GM18498 (cell line): ENCODE results near the gene HOXB1.

ENCODE experiments used
- ATAC-seq: cut with Tn5 transposase; IDR thresholded peaks from one replicate; pipeline ENCODE4 v1.9.1; 2021; ENCODE audit warnings: mild to moderate bottlenecking, moderate library complexity; ENCODE audit not compliant: unreplicated experiment

The HOXB1 gene

DNA sequence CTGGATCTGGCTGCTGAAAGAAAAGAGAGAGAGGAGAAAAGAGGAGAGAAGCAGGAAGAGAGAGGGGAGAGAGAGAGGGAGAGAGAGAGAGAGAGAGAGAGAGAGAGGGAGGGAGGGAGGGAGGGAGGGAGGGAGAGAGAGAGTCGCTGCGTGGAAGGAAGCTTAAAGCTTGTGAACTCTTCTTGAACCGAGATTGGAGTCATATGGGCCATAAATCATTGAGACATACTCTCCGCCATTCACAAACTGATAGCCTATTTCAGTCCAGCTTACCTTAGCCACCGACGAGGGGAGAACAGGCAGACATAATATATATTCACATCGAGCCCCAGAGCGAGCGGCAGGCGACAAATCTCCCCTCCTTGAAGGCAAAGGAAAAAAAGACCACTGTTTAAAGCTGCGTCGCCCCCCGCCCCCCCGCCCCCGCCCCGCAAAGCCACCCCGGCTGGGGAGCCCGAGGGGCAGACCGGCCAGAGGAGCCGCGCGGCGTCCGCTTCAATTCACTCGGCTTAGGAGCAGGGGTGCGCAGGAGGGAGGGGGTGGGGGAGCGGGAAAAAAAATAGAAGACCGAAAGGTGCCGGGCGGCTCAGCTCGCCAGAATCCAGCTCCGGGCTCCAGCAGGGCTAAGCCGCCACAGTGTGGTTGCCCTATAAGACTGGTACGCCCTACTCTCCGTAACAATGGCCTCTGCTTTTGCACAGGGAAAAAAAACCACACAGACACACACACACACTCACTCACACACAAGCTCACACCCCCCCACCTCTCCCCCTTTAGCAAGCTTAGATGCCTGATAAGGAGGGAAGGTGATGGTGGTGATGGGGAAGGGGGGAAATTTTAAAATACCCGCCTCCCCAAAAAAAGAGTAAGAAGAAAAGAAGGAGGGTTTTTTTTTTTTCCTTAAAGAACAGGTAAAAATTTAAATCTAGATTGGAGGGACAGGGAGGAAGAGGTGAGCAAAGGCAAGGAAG, 24.7 kb upstream of the HOXB1 start:
- no peak for ATAC-seq

DNA sequence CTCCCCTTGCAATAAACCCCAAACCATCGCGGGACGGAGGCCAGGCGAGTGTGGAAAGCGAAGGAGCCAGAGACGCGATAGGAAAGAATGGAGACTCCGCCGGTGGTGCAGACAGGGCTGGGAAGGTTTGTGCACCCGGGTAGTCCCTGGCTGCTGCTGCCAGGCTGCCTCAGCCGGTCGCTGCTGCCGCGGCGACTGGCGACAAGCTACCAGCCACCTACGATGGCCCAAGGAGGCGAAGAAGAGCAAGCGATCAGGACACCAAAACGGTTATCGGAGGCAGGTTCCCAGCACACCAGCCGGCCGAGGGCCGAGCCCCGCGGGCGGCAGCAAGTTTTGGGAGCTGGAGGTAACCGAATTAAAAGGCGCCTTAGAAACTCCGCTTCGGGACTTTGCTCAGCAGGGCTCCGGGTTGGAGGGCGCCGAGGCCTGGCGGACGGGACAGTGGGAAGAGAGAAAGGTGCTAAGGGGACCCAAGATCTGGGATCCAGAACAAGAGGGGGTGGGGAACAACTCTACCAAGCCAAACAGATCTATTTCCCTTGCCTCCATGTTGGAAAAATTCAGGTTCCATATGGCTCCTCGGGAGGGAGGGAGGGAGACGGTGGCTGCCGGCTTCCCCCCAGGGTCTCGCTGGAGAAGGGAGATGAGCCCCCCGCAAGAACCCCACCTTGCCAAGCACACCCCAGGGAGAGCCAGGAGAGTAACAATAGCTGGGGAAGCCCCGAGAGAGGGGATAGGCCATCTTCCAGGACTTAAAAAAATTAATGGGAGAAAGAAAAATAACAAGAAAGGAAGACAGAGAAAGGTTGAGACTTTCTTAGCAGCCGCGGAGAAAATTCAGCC, 23.8 kb upstream of the HOXB1 start:
- ATAC-seq, result no peak

DNA sequence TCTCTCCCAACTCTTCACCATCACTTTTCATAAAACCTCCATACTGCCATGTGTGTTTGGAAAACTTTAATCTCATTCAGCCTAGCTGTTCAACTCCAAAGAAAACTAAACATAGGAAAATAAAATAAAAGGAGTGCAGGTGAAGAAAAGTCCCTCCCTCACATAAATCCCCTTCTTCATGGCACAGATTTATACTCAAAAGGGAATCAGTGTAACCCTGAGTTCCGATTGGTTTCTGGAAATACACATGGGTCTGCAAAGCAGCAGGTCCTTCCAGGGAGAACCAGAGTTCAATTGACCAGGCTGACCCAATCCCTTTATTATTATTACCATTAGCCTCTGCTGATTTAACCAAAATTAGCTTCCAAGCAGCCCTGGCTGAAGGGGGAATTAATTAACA, 23.0 kb upstream of the HOXB1 start:
- no peak for ATAC-seq

DNA sequence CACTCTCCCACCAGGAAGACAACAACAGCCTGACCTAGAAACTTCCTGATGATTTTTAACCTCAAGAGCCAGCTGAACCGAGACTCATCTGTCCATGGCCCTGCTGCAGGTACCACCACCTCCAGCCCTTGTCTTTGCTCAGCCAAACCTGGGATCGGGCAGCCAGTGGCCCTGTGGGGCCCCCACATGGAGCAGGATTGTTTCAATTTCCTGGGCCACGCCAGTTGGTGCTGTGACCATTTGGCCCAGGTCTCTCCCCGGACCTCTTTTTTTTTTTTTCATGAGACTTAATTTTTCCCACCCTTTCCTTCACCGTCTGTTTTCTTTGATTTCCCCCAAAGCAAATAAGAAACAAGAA, 22.4 kb upstream of the HOXB1 start:
- ATAC-seq, result no peak

DNA sequence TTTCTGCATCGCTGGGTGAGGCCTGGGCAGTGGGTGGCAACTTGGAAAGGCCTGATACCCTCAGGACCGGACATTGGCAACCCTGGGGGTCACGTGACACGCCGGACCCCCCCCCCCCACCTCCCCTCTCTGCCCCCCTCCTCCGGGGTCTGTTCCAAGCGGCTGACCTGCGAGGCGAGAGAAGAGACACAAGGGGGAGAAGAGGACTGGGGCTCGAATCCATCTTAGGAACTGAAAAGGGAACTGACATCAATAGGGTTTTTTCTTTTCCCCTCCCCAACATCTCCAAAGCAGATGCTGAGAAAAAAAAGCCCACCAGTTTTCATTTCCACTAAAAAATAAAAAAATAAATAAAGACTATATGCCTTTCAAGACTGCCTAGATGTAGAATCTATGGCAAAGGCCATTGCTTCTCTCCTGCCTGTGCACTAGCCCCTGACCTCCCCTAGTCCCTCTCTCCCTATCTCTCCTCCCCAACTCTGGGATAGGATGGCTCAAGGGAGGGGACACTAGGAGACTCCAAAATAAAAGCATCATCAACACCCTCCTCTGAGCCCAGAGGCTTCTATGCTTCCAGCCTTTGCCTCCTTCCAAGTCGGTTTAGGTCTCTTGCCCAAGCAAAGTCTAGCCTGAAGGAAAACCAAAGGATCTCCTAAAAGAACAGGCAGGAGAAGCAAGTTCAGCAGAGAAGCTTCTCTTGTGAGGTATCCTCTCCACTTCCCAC, 21.8 kb upstream of the HOXB1 start:
- no peak for ATAC-seq

DNA sequence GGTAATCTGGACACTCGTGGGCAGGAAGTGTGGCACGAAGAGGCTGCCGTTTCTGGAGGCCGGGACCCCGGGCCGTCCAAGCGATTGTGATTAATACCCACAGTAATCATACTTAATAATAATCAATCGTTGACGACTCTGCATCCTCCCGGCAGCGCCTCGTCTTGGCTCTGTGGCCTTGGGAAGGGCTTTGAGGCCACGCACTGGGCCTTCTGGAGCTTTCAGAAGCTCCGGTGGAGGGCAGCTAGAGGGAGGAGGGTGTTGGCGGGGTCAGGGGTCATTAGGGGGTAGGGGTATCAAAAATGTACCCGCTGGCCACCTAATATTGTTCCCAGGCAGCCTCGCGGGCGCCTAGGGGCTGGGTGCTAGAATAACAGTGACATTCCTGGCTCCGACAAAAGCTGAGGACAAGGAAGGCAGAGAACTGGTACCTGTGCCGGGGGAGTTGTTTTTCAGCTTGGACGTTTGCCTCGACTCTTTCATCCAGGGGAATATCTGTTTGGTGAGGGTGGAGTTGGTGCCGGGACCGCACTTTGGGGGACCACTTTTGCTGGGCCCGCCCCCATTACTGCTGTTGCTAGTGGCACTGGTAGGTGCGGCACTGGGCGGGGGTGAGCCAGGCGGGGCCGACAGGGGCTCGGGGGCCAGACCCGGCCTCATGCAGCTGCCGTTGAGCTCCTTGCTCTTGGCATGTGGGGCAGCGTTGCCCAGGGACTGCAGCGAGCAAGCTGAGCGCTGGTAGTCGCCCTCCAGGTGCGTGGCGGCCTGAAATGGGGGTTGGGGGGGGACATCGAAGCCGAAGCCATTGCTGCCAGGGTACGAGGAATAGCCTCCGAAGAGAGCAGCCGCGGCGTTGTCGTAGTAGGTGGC, 21.0 kb upstream of the HOXB1 start:
- ATAC-seq, result no peak

DNA sequence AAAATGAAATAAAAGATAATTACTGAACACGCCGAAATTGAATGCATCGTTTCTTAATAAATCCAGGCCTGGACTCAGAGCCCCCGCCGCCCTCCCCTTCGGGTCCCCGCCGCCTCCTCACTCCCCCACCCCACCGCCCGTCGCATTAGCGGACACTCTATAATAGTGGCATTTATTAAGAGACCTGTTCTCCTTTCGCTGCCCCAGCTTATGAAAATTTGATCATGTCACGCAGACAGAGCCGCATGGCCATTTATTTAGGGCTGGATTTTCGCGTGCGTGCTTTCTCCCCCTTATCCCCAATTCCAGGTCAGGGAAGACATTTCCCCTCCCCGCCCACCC, 20.4 kb upstream of the HOXB1 start:
- ATAC-seq, result no peak

DNA sequence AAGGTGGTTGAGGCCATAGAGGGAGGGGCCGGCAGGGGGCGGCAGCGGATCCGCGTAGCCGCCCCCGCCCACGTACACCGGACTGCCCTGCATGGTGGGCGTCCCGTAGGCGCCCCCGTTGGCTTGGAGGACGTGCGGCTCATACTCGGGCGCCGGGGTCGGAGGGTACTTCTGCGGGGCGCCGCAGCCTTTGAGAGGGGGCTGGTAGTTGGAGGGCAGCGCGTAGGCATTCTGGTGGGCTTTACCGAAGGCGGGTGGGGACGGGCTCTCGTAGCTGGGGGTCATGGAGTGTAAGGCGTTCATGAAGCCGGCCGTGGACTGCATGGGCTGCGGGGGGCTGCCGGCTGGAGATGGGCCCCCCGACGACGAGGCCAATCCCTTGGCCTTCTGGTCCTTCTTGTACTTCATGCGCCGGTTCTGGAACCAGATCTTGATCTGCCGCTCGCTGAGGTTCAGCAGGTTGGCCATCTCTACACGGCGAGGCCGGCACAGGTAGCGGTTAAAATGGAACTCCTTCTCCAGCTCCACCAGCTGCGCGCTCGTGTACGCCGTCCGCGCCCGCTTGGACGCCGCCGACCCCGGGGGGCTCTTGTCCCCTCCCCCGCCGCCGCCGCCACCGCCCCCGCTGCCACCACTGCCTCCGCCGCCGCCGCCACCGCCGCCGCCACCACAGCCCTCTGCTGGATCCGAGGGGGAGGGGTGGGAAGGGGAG, 19.8 kb upstream of the HOXB1 start:
- no peak for ATAC-seq

DNA sequence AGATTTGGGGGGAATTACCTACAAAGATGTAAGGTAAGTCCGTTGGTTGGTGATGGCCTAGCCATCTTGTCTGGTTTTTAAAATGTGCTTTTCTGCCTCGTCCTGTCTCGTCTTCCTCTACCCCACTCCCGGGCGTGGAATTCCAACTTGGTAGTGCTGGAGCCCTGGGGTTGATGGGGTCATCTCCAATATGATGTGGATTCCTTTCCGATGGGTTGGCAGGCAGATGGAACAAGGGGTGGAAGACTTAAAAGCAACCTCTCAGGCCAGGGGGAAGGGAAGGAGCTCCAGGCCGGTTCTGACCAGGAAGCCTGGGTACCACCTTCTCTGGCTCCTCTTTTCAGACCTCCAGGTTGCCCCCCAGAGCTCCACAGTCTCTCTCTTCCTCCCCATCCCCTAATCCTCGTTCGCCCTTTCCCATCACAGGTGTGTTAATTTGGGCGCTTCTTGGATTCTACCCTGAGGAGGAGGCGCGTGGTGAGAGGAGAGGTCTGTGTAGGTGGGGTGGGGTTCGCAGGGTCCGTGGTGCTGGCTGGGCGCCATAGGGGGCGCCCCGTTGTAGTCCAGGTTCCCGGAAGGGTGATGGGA, 19.2 kb upstream of the HOXB1 start:
- no peak for ATAC-seq

DNA sequence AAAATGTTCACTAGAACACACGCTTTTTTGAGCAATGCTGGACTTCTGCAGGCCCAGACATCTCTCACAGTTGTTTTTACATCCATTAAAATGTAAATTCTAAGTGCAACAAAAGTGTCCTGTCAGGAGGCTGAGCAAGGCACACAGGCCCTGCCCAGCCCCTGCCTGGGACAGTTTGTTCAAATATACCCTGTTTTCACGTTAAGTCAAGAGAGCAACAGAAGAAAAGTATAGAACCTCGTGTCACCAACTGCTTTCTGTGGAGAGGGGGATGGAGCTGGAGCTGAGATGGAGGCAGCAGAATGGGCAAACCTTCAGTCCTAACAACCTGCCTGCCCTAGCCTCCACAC, 18.4 kb upstream of the HOXB1 start:
- ATAC-seq, result no peak

DNA sequence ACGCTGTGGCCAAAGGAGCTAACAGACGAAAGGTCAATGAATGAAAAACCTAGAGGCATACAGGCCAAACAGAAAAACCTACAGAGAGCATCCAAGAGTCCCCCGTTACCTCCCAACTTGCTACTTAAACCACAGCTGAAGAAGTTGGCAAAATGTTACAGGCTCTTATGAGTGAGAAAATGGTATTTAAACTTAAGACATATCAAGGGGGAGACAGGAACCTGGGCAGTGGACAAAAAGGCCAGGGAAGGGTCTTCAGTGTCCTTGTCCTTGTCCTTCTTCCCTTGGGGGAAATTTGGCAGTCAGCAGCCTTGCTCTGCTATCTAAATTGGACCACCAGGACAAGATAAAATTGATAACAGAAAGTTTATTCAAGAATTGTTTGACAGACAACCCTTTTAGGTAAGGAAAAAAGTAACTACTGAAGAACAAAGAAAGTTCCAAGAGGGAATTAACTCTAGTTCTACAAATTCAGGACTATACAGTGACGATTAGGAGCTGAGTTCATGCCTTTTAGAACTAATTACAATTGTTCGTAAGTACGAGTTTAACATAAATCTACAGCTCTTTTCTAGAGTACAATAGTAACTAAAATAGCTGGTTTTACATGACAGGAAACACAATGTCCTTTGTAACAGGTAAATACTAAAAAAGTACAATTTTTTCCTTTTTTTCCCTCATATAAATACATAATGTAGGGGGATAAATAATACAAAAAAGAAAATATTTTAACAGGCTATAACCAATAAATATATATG, 17.9 kb upstream of the HOXB1 start:
- no peak for ATAC-seq

DNA sequence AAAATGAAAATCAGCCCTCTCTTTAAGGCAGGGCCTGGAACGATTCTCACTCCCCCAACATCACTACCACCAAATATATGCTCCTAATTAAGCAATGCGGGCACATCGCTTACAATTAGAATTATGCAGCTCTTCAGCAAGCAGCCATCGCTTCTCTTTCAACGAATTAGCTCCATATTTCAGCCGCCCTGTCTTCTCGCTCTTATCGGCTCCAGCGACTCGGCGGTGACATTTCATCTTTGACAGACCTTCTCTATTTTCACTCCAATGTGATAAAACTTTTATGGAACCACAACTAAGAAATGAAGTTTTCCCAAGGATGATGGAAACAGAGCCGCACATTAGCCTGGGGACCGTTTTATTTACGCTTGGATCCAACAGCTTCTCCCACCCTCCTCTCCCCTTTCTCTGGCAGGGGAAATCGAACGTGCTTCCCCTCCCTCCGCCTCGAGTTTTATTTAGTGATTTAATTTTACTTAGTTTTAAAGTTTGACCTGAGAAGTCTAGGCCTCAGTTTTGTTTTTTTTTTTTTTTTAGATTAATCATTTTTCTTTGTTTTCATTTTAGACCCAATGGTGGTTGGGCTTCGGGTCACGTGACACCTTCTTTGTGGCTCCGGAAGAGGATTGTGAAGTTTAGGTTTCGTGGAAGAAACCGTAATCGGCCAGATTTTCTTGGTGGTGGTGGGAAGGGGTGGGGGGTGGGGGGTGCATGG, 17.2 kb upstream of the HOXB1 start:
- no peak for ATAC-seq

DNA sequence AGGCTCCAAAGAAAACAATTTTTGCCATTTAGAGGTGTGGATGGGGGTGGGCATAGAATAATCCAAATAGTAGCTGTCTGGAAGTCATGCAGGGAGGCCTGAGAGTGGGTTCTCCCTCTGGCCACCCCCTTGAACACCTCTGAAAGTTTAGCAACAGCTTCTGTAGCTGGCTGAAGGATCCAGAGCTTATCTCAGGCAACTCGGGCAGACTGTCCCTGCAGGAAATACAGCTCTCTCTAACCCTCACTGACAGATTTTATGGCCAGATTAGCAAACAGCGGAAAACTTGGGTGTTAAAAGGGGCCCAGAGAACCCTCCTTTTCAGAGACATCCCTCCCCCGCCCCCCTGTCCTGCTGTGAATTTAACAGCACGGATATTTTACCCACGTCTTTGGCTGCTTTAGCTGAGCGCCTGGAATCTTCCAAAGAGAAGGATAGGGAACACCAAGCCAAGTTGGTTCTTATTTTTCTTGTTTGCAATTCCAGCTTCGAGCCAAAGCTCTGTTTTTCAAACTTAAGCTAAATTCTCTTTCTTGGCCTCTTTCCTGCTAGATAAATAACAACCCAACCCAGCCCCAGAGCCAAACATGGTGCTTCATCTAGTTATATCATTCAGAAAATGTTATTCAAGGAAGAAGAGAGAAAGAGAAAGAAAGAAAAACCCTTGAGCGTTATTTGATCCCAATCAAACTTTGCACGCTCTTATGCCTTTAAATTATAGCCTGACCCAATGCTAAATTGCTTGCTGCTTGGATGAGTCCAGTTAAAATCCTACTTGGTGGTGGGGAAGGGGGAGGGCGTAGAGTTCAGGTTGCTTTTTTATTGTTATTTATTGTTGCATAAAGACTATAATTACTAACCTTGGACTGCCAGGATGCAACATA, 16.4 kb upstream of the HOXB1 start:
- ATAC-seq, result no peak

DNA sequence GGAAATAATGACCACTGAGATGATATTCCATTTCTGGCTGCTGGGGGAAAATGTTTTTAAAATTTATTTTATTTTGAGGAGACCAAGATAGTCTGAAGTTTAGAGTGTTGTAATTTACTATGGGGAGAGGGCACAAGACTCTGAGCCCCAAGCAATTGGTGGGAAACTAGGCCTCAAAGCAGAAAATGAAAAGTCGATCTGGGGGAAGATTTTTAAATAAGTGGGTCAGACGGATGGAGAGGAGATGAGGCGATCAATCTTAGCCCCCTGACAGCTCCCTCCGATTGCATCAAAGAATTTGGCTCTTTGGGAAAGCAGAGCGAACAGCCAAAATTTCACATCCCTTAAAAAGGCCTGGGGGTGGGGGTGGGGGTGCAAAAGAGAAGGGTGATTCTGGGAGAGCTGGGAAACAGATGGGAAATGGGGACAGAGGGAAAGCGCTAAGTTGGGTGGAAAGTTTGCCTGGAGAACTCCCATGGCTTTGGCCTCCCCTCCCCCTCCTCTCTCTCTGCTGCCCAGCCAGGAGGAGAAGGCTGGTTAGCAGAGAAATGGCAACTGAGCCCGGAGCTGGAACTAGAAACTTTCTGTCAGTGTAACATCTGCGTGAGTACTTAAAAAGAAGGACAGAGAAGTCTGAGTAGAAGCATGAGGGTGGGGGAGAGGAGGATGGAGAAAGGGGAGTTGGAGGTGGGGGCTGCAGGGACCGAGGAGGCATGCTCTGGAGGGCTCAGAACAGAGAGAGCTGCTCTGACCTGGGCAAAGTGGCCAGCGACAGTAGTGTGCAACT, 15.5 kb upstream of the HOXB1 start:
- no peak for ATAC-seq

DNA sequence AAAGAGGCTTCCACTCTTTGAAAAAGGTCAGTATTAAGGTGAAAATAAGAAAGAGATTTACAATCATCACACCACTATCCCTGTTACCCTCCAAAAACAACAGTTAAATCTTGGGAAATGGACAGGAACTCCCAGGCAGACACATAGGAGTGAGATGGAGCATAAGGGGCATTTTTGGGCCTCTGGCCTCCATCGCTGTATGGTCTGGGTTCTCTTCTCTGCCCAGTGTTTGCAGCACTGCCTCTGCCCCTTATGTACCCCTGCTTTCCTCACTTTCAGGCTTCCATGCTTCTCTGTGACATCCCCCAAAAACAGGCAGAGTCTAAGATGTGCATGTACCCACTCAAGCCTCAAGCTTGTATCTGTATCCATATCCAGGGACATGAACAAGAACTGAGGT, 14.7 kb upstream of the HOXB1 start:
- ATAC-seq, result no peak

DNA sequence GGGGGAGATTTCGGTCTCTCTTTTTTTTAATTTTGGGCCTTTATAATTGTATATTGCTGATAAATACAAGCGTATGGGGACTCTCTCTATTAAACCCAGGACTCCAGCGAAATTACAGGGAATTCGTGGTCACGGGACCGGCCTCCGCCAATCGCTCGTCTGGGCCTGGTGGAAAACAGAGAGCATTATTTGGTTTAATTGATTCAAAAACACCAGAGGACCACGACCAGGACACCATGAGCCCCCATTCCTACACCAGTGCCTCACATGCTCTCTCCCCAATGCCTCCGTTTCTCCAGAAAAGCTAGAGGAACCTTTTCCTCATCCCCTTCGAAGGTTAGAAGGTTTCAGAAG, 14.2 kb upstream of the HOXB1 start, which contains the start of gene HOXB2:
Gene HOXB2 (minus strand): TSS at position 88 of the 354 bp plus-strand sequence. CDS start 198 bp downstream, outside the sequence.
- ATAC-seq, result no peak
